Measurements from ENCODE around the gene RAP1B.
"Not testable (repeated sequence)": the region's sequence is repeated elsewhere in the genome, so short reads cannot be mapped to it uniquely, and the experiment has no call there.

The RAP1B gene

GRCh38 chr12:68633614-68634558 is 23.2 kb downstream of the RAP1B start:
- DNase-seq (ENCODE audit: low spot score), result no peak

- DNase-seq (ENCODE audit: low spot score), result no peak
These were observed 25.6 kb downstream of the RAP1B start for GRCh38 chr12:68636268-68636667.

- not testable (repeated sequence) for DNase-seq (ENCODE audit: low spot score)
These were observed 26.7 kb downstream of the RAP1B start for GRCh38 chr12:68637439-68637838.

- DNase-seq (ENCODE audit: low spot score), result no peak
These were observed 27.5 kb downstream of the RAP1B start for GRCh38 chr12:68638171-68638570.

- DNase-seq (ENCODE audit: low spot score), result no peak
These were observed 28.2 kb downstream of the RAP1B start for GRCh38 chr12:68638721-68639395.

- no peak for DNase-seq (ENCODE audit: low spot score)
These were observed 28.7 kb downstream of the RAP1B start for GRCh38 chr12:68639396-68639767.

GRCh38 chr12:68641138-68641537 is 30.4 kb downstream of the RAP1B start:
- DNase-seq (ENCODE audit: low spot score), result peak; percentile 37

GRCh38 chr12:68646484-68646883 is 35.8 kb downstream of the RAP1B start:
- peak; percentile 32 for DNase-seq (ENCODE audit: low spot score)

- no peak for DNase-seq (ENCODE audit: low spot score)
These were observed 36.8 kb downstream of the RAP1B start for GRCh38 chr12:68647507-68647906.

- DNase-seq (ENCODE audit: low spot score), result no peak
These were observed 37.5 kb downstream of the RAP1B start for GRCh38 chr12:68648179-68648578.

- DNase-seq (ENCODE audit: low spot score), result no peak
These were observed 54.4 kb downstream of the RAP1B start for GRCh38 chr12:68665016-68665569.

- no peak for DNase-seq (ENCODE audit: low spot score)
These were observed 56.6 kb downstream of the RAP1B start for GRCh38 chr12:68667291-68667690.

- DNase-seq (ENCODE audit: low spot score), result no peak
These were observed 57.2 kb downstream of the RAP1B start for GRCh38 chr12:68667896-68668295.

- DNase-seq (ENCODE audit: low spot score), result no peak
These were observed 60.5 kb downstream of the RAP1B start for GRCh38 chr12:68671179-68671578.

GRCh38 chr12:68673788-68674187 is 63.1 kb downstream of the RAP1B start:
- DNase-seq (ENCODE audit: low spot score), result no peak

GRCh38 chr12:68674376-68674775 is 63.7 kb downstream of the RAP1B start:
- no peak for DNase-seq (ENCODE audit: low spot score)

GRCh38 chr12:68675101-68675842 is 64.6 kb downstream of the RAP1B start:
- no peak for DNase-seq (ENCODE audit: low spot score)

GRCh38 chr12:68676854-68677253 is 66.2 kb downstream of the RAP1B start:
- not testable (repeated sequence) for DNase-seq (ENCODE audit: low spot score)

- DNase-seq (ENCODE audit: low spot score), result no peak
These were observed 75.5 kb downstream of the RAP1B start for GRCh38 chr12:68686262-68686594.

GRCh38 chr12:68686595-68687521 is 76.2 kb downstream of the RAP1B start, which contains the start of gene NUP107:
Gene NUP107 (plus strand): TSS chr12:68686978. CDS start chr12:68687066, 88 bp downstream.
- DNase-seq (ENCODE audit: low spot score), result peak; percentile 98

GRCh38 chr12:68695454-68695853 is 84.8 kb downstream of the RAP1B start:
- no peak for DNase-seq (ENCODE audit: low spot score)

All from pons (tissue), 1 donor.